Neuronal stem cell (in vitro differentiated cells): ENCODE data around the gene TOM1L2.

ENCODE experiments used
- DNase-seq: peaks from one replicate; pipeline ENCODE4 v3.0.0-alpha.2; 2013; ENCODE audit warnings: low spot score
- H2AFZ ChIP-seq: one replicate; pipeline ENCODE4 v1.6.1; 2013; ENCODE audit warnings: mild to moderate bottlenecking, low read length, inconsistent platforms
- H2AK5ac ChIP-seq: 2 replicates; pipeline ENCODE4 v1.6.1; 2013; ENCODE audit warnings: low read depth, mild to moderate bottlenecking, inconsistent platforms, low read length, moderate library complexity, mixed read lengths
- H2BK120ac ChIP-seq: 2 replicates; pipeline ENCODE4 v1.6.1; 2013; ENCODE audit warnings: low read depth, mild to moderate bottlenecking, inconsistent platforms, low read length, moderate library complexity, mixed read lengths
- H2BK12ac ChIP-seq: one replicate; pipeline ENCODE4 v1.6.1; 2013; ENCODE audit warnings: low read length, inconsistent platforms
- H2BK15ac ChIP-seq: 2 replicates; pipeline ENCODE4 v1.6.1; 2013; ENCODE audit warnings: mild to moderate bottlenecking, low read length, inconsistent platforms, mixed read lengths
- H2BK5ac ChIP-seq: one replicate; pipeline ENCODE4 v1.6.1; 2013; ENCODE audit warnings: inconsistent platforms, mild to moderate bottlenecking, low read length, moderate library complexity
- H3K14ac ChIP-seq: one replicate; pipeline ENCODE4 v1.6.1; 2013; ENCODE audit warnings: low read length, inconsistent platforms
- H3K18ac ChIP-seq: 2 replicates; pipeline ENCODE4 v1.6.1; 2013; ENCODE audit warnings: low read length, inconsistent platforms
- H3K23ac ChIP-seq: 2 replicates; pipeline ENCODE4 v1.6.1; 2013; ENCODE audit warnings: low read depth, mild to moderate bottlenecking, mixed read lengths, low read length, inconsistent platforms; ENCODE audit not compliant: poor library complexity
- H3K27ac ChIP-seq: replicated peaks from 3 replicates; pipeline ENCODE4 v1.5.1; 2013; ENCODE audit warnings: low read length, inconsistent platforms
- H3K27me3 ChIP-seq, 3 experiments: 2 replicates each; pipeline ENCODE4 v1.6.1; 2013; ENCODE audit warnings: low read length in 3 of 3, mild to moderate bottlenecking in 2 of 3, inconsistent platforms in 1 of 3, low read depth in 1 of 3, mixed read lengths in 1 of 3, moderate library complexity in 1 of 3; ENCODE audit not compliant: control insufficient read depth in 3 of 3, insufficient read depth in 3 of 3
- H3K36me3 ChIP-seq, 2 donors: replicated peaks in 1 of 2; 2 replicates each; pipeline ENCODE4 v1.6.1; 2013; ENCODE audit warnings: low read length in 2 of 2; ENCODE audit not compliant: control insufficient read depth in 2 of 2, insufficient read depth in 2 of 2
- H3K4ac ChIP-seq: 2 replicates; pipeline ENCODE4 v1.6.1; 2013; ENCODE audit warnings: inconsistent platforms, mild to moderate bottlenecking, low read length, moderate library complexity
- H3K4me1 ChIP-seq, 2 donors: 1 replicate in 1 of 2; 2 replicates in 1 of 2; pipeline ENCODE4 v1.6.1; 2013; ENCODE audit warnings: low read length in 2 of 2, low read depth in 1 of 2; ENCODE audit not compliant: control insufficient read depth in 2 of 2, insufficient read depth in 1 of 2
- H3K4me2 ChIP-seq: one replicate; pipeline ENCODE4 v1.6.1; 2013; ENCODE audit warnings: mild to moderate bottlenecking, low read length, inconsistent platforms; ENCODE audit not compliant: insufficient read depth, poor library complexity, severe bottlenecking
- H3K4me3 ChIP-seq, 2 donors: 2 replicates each; pipeline ENCODE4 v1.5.1; 2013; ENCODE audit warnings: low read length in 2 of 2, mild to moderate bottlenecking in 2 of 2, inconsistent platforms in 1 of 2, moderate library complexity in 1 of 2
- H3K79me1 ChIP-seq: one replicate; pipeline ENCODE4 v1.6.1; 2013; ENCODE audit warnings: low read depth, mild to moderate bottlenecking, inconsistent platforms, low read length, moderate library complexity
- H3K9ac ChIP-seq: one replicate; pipeline ENCODE4 v1.6.1; 2013; ENCODE audit warnings: mild to moderate bottlenecking, low read depth, low read length, inconsistent platforms; ENCODE audit not compliant: poor library complexity
- H3K9me3 ChIP-seq, 2 donors: replicated peaks in 1 of 2; 2 replicates each; pipeline versions ENCODE3 to v1.6.1; 2013; ENCODE audit warnings: low read length in 2 of 2, mild to moderate bottlenecking in 2 of 2, inconsistent platforms in 1 of 2, low read depth in 1 of 2, mixed read lengths in 1 of 2, moderate library complexity in 1 of 2; ENCODE audit not compliant: control insufficient read depth in 2 of 2, insufficient read depth in 1 of 2
- H4K8ac ChIP-seq: one replicate; pipeline ENCODE4 v1.6.1; 2013; ENCODE audit warnings: low read depth, mild to moderate bottlenecking, inconsistent platforms, low read length, moderate library complexity
- H4K91ac ChIP-seq: one replicate; pipeline ENCODE4 v1.6.1; 2013; ENCODE audit warnings: low read length, low read depth, mild to moderate bottlenecking, inconsistent platforms; ENCODE audit not compliant: poor library complexity
- WGBS, 2 donors: extraction: QIAGEN DNeasy Blood & Tissue Kit; methylation state at CpG; one replicate each; pipeline ENCODE4 v1.1.7; 2013; ENCODE audit warnings: missing lambda C conversion rate in 2 of 2, mixed read lengths in 1 of 2; ENCODE audit not compliant: insufficient read length in 2 of 2, insufficient replicate concordance in 1 of 2; ENCODE audit errors: extremely low coverage in 2 of 2; 5-methylcytosine and 5-hydroxymethylcytosine counted together

TOM1L2 gene

GRCh38 chr17:17946093-17946492, 26.1 kb downstream of the TOM1L2 start:
- Histone ChIP-seq H3K27me3 (no peaks in the 10 kb centered on the region), H2AFZ (no peak overlapping the region), H3K9me3 (no peaks in the 10 kb centered on the region), H4K91ac (no peak overlapping the region), H3K4ac (no peak overlapping the region), H3K18ac (no peak overlapping the region), H3K14ac (no peak overlapping the region), H3K79me1 (no peaks in the 10 kb centered on the region), H3K4me1 (peaks cover 12 to 32% of the 10 kb centered on the region in 2 donors), H4K8ac (no peak overlapping the region), H3K23ac (no peak overlapping the region), H3K27ac (no peak overlapping the region), H2BK120ac (no peak overlapping the region), H2BK5ac (no peak overlapping the region), H2BK12ac (no peak overlapping the region), H3K4me2 (no peak overlapping the region), H3K36me3 (no peaks in the 10 kb centered on the region), H3K4me3 (no peak overlapping the region), H2BK15ac (no peak overlapping the region), H3K9ac (no peak overlapping the region), H2AK5ac (no peak overlapping the region)
- DNase-seq: no peak
- WGBS, 2 donors: no CpG with 5 or more reads among the region's 3 CpGs

GRCh38 chr17:17944743-17945142, 27.5 kb downstream of the TOM1L2 start:
- no peak overlapping the region for H2BK5ac ChIP-seq
- H3K14ac ChIP-seq: no peak overlapping the region
- H3K36me3 ChIP-seq: no peaks in the 10 kb centered on the region
- no peak overlapping the region for H4K91ac ChIP-seq
- H2BK120ac ChIP-seq: no peak overlapping the region
- no peaks in the 10 kb centered on the region for H3K9me3 ChIP-seq
- H3K4me1 ChIP-seq: peaks cover 14 to 37% of the 10 kb centered on the region in 2 donors
- H2BK12ac ChIP-seq: no peak overlapping the region
- no CpG with 5 or more reads among the region's 11 CpGs for WGBS, 2 donors
- no peak overlapping the region for H3K4me2 ChIP-seq
- H2AK5ac ChIP-seq: no peak overlapping the region
- H3K23ac ChIP-seq: no peak overlapping the region
- no peak for DNase-seq
- H2BK15ac ChIP-seq: no peak overlapping the region
- no peak overlapping the region for H3K4me3 ChIP-seq
- no peaks in the 10 kb centered on the region for H3K79me1 ChIP-seq
- no peak overlapping the region for H3K9ac ChIP-seq
- no peak overlapping the region for H3K18ac ChIP-seq
- H3K4ac ChIP-seq: no peak overlapping the region
- H4K8ac ChIP-seq: no peak overlapping the region
- no peak overlapping the region for H3K27ac ChIP-seq
- H3K27me3 ChIP-seq: no peaks in the 10 kb centered on the region
- H2AFZ ChIP-seq: no peak overlapping the region

- Histone ChIP-seq H3K9me3 (no peaks in the 10 kb centered on the region), H2AK5ac (no peak overlapping the region), H2BK15ac (no peak overlapping the region), H4K91ac (no peak overlapping the region), H3K14ac (no peak overlapping the region), H4K8ac (no peak overlapping the region), H3K4me1 (peaks cover 14 to 37% of the 10 kb centered on the region in 2 donors), H2AFZ (no peak overlapping the region), H2BK120ac (no peak overlapping the region), H2BK5ac (no peak overlapping the region), H3K4me3 (no peak overlapping the region), H3K36me3 (no peaks in the 10 kb centered on the region), H3K27ac (no peak overlapping the region), H3K79me1 (no peaks in the 10 kb centered on the region), H2BK12ac (no peak overlapping the region), H3K4me2 (no peak overlapping the region), H3K4ac (no peak overlapping the region), H3K27me3 (no peaks in the 10 kb centered on the region), H3K9ac (no peak overlapping the region), H3K18ac (no peak overlapping the region), H3K23ac (no peak overlapping the region)
- WGBS, 2 donors: no CpG with 5 or more reads among the region's 7 CpGs
- no peak for DNase-seq
Observed at GRCh38 chr17:17944242-17944641, 28.0 kb downstream of the TOM1L2 start.

- H3K27ac ChIP-seq: peak overlapping the region; percentile 29
- no peak overlapping the region for H3K4ac ChIP-seq
- H3K18ac ChIP-seq: no peak overlapping the region
- no peak overlapping the region for H2AFZ ChIP-seq
- no peak overlapping the region for H2AK5ac ChIP-seq
- H3K9me3 ChIP-seq: no peaks in the 10 kb centered on the region
- H3K23ac ChIP-seq: no peak overlapping the region
- DNase-seq: no peak
- no peaks in the 10 kb centered on the region for H3K27me3 ChIP-seq
- H2BK12ac ChIP-seq: no peak overlapping the region
- peaks cover 14 to 37% of the 10 kb centered on the region in 2 donors for H3K4me1 ChIP-seq
- no peak overlapping the region for H4K91ac ChIP-seq
- no peak overlapping the region for H4K8ac ChIP-seq
- no peak overlapping the region for H3K14ac ChIP-seq
- no peaks in the 10 kb centered on the region for H3K79me1 ChIP-seq
- H3K9ac ChIP-seq: no peak overlapping the region
- H3K4me3 ChIP-seq: no peak overlapping the region
- H2BK120ac ChIP-seq: no peak overlapping the region
- no peak overlapping the region for H3K4me2 ChIP-seq
- no peak overlapping the region for H2BK5ac ChIP-seq
- no peak overlapping the region for H2BK15ac ChIP-seq
- H3K36me3 ChIP-seq: no peaks in the 10 kb centered on the region
- no CpG with 5 or more reads among the region's 3 CpGs for WGBS, 2 donors
Observed at GRCh38 chr17:17943281-17943984, 28.8 kb downstream of the TOM1L2 start.
